GM21529 (cell line): Measurements from ENCODE around the gene TMEM158.

ENCODE experiments used
- ATAC-seq: cut with Tn5 transposase; IDR thresholded peaks from one replicate; pipeline ENCODE4 v1.9.1; 2021; ENCODE audit not compliant: unreplicated experiment

Gene TMEM158

GRCh38 chr3:45205126-45205525 lies 21.0 kb downstream of the TMEM158 start:
- no peak for ATAC-seq

DNA sequence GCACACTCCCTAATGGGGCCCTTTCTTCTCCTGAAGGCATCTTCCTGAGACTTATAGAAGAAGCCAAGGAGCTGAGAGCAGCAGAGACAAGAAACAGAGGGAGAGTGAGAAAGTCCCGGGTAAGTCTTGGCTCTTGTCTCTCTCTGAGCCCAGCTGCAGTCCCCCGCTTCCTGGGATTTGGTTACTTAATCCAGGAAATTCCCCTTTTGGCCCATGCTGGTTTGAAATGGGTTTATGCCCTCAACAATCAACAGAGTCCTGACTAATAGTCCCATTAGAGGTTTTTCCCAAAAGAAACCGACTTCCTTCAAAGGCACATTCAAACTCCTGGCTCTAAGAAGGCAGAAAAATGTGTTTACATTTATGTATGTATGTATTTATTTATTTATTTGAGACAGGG lies 22.0 kb downstream of the TMEM158 start:
- ATAC-seq: no peak

- ATAC-seq: no peak
Observed at GRCh38 chr3:45199837-45200648, 26.0 kb downstream of the TMEM158 start.

DNA sequence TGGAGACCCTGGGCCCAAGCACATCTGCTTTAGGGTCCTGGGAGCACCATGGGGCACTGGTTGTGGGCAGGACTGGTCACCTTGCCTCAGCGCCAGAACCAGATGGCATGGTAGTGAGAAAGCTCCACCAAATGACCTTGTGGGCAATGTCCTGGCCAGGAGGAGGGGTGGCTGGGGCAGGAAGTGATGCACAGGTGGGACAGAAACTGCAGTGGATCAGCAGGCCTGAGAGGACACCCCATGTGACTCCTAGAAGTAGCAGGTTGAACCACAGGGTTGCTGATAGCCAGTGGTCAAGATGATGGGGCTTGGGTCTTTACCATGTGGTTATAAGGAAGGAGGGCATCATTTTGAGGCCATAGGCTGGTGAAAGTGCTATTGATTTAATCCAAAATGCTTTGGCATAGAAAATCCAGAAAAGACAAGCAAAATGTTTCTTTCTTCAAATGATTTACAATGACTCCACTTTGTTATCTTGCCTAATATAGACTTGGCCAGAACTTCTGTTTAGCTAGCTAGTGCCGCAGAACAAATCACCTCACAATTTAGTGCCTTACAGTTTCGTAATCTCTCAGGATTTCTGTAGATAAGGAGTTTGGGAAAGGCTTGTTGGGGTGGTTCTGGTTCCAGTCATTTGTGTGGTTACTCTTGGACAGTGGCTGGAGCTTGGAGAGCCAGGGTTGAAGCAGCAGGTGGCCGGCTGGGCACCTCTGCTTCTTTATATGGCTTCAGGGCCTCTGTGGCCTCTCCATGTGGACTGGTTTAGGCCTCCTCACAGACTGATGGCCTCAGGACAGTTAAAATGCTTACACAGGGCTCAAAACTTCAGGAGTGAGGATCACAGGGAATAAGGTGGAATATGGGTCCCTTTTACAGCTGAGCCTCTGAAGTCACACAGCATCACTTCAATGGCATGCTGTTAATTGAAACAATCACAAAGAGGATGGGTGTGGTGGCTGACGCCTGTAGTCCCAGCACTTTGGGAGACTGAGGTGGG lies 27.5 kb downstream of the TMEM158 start:
- ATAC-seq: no peak

DNA sequence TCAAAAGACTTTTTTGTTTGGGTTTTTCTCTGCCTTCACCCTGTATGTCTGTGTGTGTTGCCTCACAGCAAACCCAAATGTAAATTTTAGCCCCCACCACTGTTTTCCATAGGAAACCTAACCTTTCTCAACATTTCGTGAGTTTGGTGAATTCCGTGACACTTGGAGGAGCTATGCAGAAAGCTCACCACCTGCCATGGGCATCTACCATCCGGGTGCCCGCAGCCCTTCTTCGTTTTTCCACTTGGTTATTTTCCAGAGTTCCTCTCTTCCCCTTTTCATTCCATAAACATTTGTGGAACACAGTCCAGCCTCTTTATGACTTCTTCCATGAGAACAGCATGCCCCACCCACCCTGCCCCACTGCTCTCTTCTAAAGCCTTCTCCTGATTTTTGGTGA lies 31.3 kb downstream of the TMEM158 start:
- no peak for ATAC-seq

DNA sequence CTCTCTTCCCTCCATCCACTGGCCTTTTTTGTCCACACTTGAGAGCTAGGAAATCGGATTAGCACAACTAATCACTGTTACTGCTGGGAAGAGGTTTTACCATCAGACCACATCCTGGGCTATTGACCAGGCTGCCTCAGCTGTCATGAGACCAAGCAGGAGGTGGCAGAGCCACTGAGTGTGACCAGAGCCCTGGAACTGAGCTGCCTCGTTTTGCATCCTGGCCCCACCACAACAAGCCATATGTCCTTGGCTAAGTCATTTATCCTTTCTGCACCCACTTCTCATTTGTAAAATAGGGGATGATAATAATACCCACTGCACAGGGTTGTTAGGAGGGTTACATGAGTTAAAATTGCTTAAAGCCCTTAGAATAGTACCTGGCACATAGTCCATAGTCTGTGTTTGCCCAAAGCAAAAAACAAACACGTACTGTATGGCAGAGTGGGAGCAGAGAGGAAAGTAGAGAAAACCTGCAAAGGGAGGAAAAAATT lies 34.1 kb downstream of the TMEM158 start:
- no peak for ATAC-seq

GRCh38 chr3:45191424-45191823 lies 34.7 kb downstream of the TMEM158 start:
- no peak for ATAC-seq

DNA sequence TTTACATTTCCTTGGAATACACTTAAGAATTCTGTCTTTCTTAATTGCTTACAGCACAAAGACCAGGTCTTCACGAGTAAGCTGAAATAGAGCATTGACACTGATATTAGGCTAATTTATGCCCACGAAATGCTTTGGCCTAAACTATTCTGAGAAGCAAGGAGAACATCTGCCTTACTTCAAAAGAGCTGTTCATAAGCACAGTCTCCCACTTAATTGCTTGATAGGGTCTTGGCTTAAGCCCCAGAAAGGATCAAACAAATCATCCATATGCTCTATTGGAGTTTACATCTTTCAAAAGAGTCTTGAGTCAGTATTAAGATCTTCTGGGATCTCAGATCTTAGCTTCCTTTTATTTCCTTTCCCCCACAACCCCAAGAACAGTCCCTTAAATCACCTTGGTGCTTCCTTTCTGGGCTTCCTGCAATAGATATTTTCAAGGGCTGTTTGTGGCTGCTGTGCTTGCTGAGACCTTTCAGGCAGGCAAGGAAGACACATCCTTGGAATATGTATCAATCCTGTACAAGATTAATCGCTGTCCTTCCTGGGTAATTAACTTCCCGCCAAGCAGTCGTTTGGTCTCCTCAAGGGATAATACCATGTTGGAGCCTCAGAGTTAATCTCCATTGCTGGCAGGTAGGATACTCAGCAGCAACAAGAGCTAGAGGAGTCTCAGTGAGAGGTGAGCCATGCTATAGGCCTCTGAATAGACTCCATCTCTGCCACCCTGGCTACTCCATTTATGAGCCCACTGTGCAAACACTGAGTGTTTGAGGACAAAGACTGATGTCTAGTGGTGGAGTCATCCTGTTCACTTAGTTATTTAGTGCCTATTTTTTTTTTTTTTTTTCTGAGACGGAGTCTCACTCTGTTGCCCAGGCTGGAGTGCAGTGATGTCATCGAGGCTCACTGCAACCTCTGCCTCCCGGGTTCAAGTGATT lies 37.1 kb downstream of the TMEM158 start:
- ATAC-seq: no peak

DNA sequence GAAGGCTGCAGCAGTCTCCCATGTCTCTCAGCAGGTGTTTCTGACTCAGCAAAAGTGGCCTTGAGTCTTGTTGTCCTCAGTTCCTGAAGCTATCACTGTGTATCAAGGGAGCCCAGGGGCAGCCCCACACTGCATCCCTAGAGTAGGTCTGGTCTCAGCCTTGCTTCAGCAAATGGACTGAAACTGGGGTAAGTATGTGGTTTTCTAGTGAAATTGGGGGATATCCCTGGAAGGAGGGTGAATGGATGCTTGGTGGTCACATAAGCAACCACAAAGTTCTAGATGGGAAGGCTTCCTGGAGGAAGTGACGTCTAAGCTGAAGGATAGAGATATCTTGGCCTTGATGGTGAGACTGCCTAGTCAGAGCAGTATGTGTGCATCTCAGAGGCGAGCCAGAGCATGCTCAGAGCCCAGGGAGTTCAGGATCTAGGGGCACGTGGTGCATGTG lies 38.4 kb downstream of the TMEM158 start:
- ATAC-seq: no peak

- ATAC-seq: no peak
Observed at GRCh38 chr3:45186871-45187270, 39.2 kb downstream of the TMEM158 start.

- ATAC-seq: no peak
Observed at GRCh38 chr3:45185461-45185860, 40.6 kb downstream of the TMEM158 start.

- ATAC-seq: no peak
Observed at GRCh38 chr3:45185052-45185451, 41.0 kb downstream of the TMEM158 start.

DNA sequence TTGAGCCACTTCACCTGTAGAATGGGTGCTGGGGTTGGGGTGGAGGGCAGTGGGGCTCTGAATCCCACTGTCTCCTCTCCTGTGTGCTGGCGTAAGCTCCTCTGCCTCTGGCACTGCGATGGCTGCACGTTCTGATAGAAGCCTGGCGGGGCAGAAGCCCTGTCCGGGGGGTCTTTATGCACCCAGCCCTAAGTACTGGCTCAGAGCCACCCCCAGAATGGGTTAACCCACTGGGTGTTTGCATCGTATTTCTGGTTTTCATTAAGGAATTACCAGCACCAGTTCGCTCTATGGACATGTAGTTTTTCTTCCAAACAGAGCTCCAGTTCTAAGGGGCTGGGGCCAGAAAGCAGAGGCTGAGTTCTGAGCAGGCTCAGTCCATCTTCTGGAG lies 42.2 kb downstream of the TMEM158 start:
- ATAC-seq: no peak

- no peak for ATAC-seq
Observed at GRCh38 chr3:45182915-45183871, 42.9 kb downstream of the TMEM158 start.

DNA sequence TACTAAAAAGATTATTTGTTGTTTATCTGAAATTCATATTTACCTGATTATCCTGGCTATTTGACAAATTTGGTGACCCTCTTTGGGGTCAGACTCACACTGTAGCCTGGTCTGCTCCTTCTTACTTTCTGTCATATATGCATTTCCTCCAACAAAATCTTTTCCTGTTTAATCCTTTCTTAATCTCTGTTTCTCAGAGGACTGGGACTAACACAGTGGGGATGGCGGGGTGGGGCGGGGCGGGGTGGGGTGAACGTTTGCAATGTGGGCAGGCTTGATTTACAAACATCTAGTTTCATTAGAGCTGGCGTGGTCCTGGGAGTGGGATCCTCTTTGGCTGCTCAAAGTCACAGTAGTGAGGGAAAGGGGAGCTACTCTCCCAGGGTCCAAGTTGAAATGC lies 44.6 kb downstream of the TMEM158 start:
- no peak for ATAC-seq

- ATAC-seq: no peak
Observed at GRCh38 chr3:45180899-45181298, 45.2 kb downstream of the TMEM158 start.

GRCh38 chr3:45180051-45180450 lies 46.0 kb downstream of the TMEM158 start:
- no peak for ATAC-seq

- no peak for ATAC-seq
Observed at GRCh38 chr3:45179163-45179562, 46.9 kb downstream of the TMEM158 start.
